HepG2 (cell line): ENCODE measurements around the gene EEF1A2. TPM values are rescaled to one million over a fixed set of nuclear protein-coding genes. Genes with fewer than 3 reads are reported as not detected.

Source experiments
- ARHGAP35 ChIP-seq: sonication (generic); formaldehyde crosslinking; IDR thresholded peaks from 2 replicates; pipeline ENCODE4 v1.9.0; 2022; ENCODE audit warnings: mild to moderate bottlenecking, inconsistent platforms, moderate library complexity, missing genetic modification reagents, borderline replicate concordance
- ARNTL ChIP-seq: sonication (generic); formaldehyde crosslinking; IDR thresholded peaks from 2 replicates; pipeline ENCODE4 v1.4.0; 2020; ENCODE audit warnings: mild to moderate bottlenecking, missing genetic modification reagents
- CREM ChIP-seq, 2 experiments: sonication (generic) in 1 of 2; formaldehyde crosslinking in 1 of 2; IDR thresholded peaks; 2 replicates each; pipeline versions ENCODE4 v1.4.0 to v1.6.1; 2016 to 2020; ENCODE audit warnings: antibody characterized with exemption in 1 of 2, mild to moderate bottlenecking in 1 of 2, missing genetic modification reagents in 1 of 2
- GLI4 ChIP-seq: sonication (generic); formaldehyde crosslinking; IDR thresholded peaks from 2 replicates; pipeline ENCODE4 v1.5.1; 2020; ENCODE audit warnings: missing genetic modification reagents, mild to moderate bottlenecking, moderate library complexity, borderline replicate concordance
- HMGXB3 ChIP-seq: sonication (generic); formaldehyde crosslinking; IDR thresholded peaks from 2 replicates; pipeline ENCODE4 v1.4.0; 2020; ENCODE audit warnings: missing genetic modification reagents, borderline replicate concordance
- HOXA3 ChIP-seq: sonication (generic); formaldehyde crosslinking; IDR thresholded peaks from 2 replicates; pipeline ENCODE4 v1.5.0; 2020; ENCODE audit warnings: missing genetic modification reagents
- MEF2D ChIP-seq: sonication (generic); formaldehyde crosslinking; IDR thresholded peaks from 2 replicates; pipeline ENCODE4 v1.5.1; 2020; ENCODE audit warnings: mild to moderate bottlenecking, missing genetic modification reagents
- NKX3-1 ChIP-seq: sonication (generic); formaldehyde crosslinking; IDR thresholded peaks from 2 replicates; pipeline ENCODE4 v1.5.0; 2020; ENCODE audit warnings: missing genetic modification reagents
- RAD21 ChIP-seq: fragments of 450-650 bp; formaldehyde crosslinking; IDR thresholded peaks from 2 replicates; pipeline ENCODE4 v1.5.0; 2020; ENCODE audit warnings: mild to moderate bottlenecking
- RBM22 ChIP-seq: fragments of 200-400 bp; formaldehyde crosslinking; optimal IDR thresholded peaks from 2 replicates; pipeline ENCODE3; 2017; ENCODE audit warnings: mild to moderate bottlenecking, low read length, moderate library complexity
- SIX1 ChIP-seq: sonication (generic); formaldehyde crosslinking; IDR thresholded peaks from 2 replicates; pipeline ENCODE4 v1.4.0; 2020; ENCODE audit warnings: missing genetic modification reagents, borderline replicate concordance
- TAF15 ChIP-seq: fragments of 200-400 bp; formaldehyde crosslinking; IDR thresholded peaks from one replicate; pipeline ENCODE4 v1.6.1; 2018; ENCODE audit warnings: mild to moderate bottlenecking, low read depth, low read length; ENCODE audit not compliant: poor library complexity, severe bottlenecking
- ZNF414 ChIP-seq: sonication (generic); formaldehyde crosslinking; IDR thresholded peaks from 2 replicates; pipeline ENCODE4 v1.5.0; 2020; ENCODE audit warnings: missing genetic modification reagents
- ZNF790 ChIP-seq: sonication (generic); formaldehyde crosslinking; IDR thresholded peaks from 2 replicates; pipeline ENCODE4 v1.8.0; 2022; ENCODE audit warnings: missing genetic modification reagents, mild to moderate bottlenecking, borderline replicate concordance
- ZSCAN12 ChIP-seq: sonication (generic); formaldehyde crosslinking; IDR thresholded peaks from 2 replicates; pipeline ENCODE4 v1.9.0; 2021; ENCODE audit warnings: mild to moderate bottlenecking, missing genetic modification reagents
- polyA plus RNA-seq, 8 experiments: library from polyadenylated mRNA; depleted of rRNA in 3 of 8; stranded (reverse) in 7 of 8; unstranded in 1 of 8; fragments of >200 nt; fragmentation: Illumina TruSeq in 4 of 8; extraction: Trizol in 4 of 8; gene quantifications; 2 replicates each; pipeline versions ENCODE4 v1.2.1 to v1.2.3, GENCODE V29; 2011 to 2016; ENCODE audit warnings: low read depth in 4 of 8, missing spikeins in 1 of 8, mixed read lengths in 1 of 8; ENCODE audit not compliant: insufficient read depth in 1 of 8
- total RNA-seq, 5 experiments: library from RNA; depleted of rRNA; stranded (reverse); fragments of >200 nt; fragmentation: Illumina TruSeq; extraction: Trizol; gene quantifications; 2 replicates each; pipeline ENCODE4 v1.2.3, GENCODE V29; 2016; ENCODE audit warnings: low read depth in 1 of 5
- TF ChIP-seq, protein P1 (sequence below): sonication (generic); formaldehyde crosslinking; IDR thresholded peaks from 2 replicates; pipeline ENCODE4 v1.4.0; 2020; ENCODE audit warnings: missing genetic modification reagents

The EEF1A2 gene
- total and polyA plus RNA-seq, 2 of the 13 experiments (the other 11 are each of a cell fraction or from before 2014, with no cell fraction given) = 0.44 to 0.87 TPM

DNA sequence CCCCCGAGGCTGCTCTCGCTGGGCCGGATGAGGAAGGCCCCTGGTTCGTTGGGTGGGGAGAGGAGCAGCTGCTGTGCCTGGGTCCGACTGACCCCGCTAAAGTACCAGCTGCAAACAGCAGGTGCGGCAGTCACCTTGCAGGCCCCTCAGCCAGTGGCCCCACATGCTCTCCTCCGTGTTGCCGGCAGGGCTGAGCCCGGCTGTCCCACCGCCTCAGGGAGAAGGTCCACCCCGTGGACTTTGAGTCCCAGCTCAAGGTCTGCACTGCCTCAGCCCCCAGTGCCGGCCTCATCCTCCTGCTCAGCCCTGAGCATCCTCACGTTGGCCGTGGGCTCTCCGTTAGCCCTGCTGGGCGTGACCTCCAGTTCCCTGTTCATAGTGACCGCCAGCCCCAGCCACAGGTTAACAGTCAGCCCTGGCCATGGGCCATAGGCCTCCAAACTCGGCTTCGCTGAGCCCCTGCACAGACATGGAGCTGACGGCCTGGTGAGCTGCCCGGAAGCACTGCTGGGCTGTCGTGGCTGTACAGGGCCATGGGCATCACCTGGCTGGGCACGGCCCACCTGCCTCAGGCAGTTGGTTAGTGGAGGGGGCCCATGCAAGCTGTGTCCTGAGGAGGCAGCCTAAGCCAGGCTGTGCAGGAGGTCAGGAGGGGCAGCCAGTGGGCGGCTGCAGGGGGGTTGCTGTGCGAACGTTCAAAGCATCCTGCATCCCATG, 45.5 kb upstream of the EEF1A2 start (continued):
- TF ChIP-seq ARHGAP35 (CRISPR knock-in tag) (no peak), ZSCAN12 (CRISPR knock-in tag) (no peak), ZNF414 (CRISPR knock-in tag) (0 out of 2 replicates have a peak, but pooled peaks have one; percentile 52), TAF15 (peak; percentile 29), HMGXB3 (CRISPR knock-in tag) (no peak), ZNF790 (CRISPR knock-in tag) (no peak), SIX1 (CRISPR knock-in tag) (no peak), HOXA3 (CRISPR knock-in tag) (peak; percentile 15; the same call in 1 of the 2 replicates), CREM (IDR thresholded peaks at IDR 0.05) (no peak), CREM (CRISPR knock-in tag; IDR thresholded peaks at IDR 0.05) (no peak), GLI4 (CRISPR knock-in tag) (no peak), MEF2D (CRISPR knock-in tag) (peak; percentile 43; the same call in 1 of the 2 replicates), RAD21 (CRISPR knock-in tag) (peak; percentile 8; the same call in 1 of the 2 replicates), ARNTL (CRISPR knock-in tag) (no peak), NKX3-1 (CRISPR knock-in tag) (no peak), RBM22 (no peak)
- TF ChIP-seq, protein P1, sequence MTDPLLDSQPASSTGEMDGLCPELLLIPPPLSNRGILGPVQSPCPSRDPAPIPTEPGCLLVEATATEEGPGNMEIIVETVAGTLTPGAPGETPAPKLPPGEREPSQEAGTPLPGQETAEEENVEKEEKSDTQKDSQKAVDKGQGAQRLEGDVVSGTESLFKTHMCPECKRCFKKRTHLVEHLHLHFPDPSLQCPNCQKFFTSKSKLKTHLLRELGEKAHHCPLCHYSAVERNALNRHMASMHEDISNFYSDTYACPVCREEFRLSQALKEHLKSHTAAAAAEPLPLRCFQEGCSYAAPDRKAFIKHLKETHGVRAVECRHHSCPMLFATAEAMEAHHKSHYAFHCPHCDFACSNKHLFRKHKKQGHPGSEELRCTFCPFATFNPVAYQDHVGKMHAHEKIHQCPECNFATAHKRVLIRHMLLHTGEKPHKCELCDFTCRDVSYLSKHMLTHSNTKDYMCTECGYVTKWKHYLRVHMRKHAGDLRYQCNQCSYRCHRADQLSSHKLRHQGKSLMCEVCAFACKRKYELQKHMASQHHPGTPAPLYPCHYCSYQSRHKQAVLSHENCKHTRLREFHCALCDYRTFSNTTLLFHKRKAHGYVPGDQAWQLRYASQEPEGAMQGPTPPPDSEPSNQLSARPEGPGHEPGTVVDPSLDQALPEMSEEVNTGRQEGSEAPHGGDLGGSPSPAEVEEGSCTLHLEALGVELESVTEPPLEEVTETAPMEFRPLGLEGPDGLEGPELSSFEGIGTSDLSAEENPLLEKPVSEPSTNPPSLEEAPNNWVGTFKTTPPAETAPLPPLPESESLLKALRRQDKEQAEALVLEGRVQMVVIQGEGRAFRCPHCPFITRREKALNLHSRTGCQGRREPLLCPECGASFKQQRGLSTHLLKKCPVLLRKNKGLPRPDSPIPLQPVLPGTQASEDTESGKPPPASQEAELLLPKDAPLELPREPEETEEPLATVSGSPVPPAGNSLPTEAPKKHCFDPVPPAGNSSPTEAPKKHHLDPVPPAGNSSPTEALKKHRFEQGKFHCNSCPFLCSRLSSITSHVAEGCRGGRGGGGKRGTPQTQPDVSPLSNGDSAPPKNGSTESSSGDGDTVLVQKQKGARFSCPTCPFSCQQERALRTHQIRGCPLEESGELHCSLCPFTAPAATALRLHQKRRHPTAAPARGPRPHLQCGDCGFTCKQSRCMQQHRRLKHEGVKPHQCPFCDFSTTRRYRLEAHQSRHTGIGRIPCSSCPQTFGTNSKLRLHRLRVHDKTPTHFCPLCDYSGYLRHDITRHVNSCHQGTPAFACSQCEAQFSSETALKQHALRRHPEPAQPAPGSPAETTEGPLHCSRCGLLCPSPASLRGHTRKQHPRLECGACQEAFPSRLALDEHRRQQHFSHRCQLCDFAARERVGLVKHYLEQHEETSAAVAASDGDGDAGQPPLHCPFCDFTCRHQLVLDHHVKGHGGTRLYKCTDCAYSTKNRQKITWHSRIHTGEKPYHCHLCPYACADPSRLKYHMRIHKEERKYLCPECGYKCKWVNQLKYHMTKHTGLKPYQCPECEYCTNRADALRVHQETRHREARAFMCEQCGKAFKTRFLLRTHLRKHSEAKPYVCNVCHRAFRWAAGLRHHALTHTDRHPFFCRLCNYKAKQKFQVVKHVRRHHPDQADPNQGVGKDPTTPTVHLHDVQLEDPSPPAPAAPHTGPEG = no peak
